Panc1 (cell line): Measurements from ENCODE around the gene PMPCA. TPM values are rescaled to one million over a fixed set of nuclear protein-coding genes. Genes with fewer than 3 reads are reported as not detected.
A peak's percentile ranks its signal among the peaks of the same experiment; 100 is the strongest.

ENCODE experiments used
- ATAC-seq: fragments of 200-7000 bp; cut with Tn5 transposase; 2 replicates; pipeline ENCODE4 v1.9.1; 2020; ENCODE audit warnings: mild to moderate bottlenecking, moderate library complexity
- BruUV-seq: library from RNA; stranded (reverse); fragments of 400-500 nt; replicated peaks from 2 replicates; lab custom pipeline; 2021; lab: Mats Ljungman, UMichigan
- CTCF ChIA-PET: fragments of 300-600 bp; sonication (Branson Sonifier 250); formaldehyde crosslinking; loops from one replicate; lab custom pipeline; 2022; ENCODE audit warnings: antibody characterized with exemption; lab: Charles Lee
- POLR2A ChIA-PET: fragments of 300-600 bp; sonication (Branson Sonifier 250); formaldehyde crosslinking; loops from one replicate; lab custom pipeline; 2022; ENCODE audit warnings: antibody characterized with exemption; lab: Charles Lee
- DNase-seq: peaks from one replicate; pipeline ENCODE4 v3.0.0-alpha.2; 2010; ENCODE audit warnings: low read depth, low spot score
- H3K27ac ChIP-seq: 2 replicates; pipeline ENCODE4 v1.5.1; 2011; ENCODE audit warnings: mild to moderate bottlenecking, low read length, inconsistent platforms
- H3K27me3 ChIP-seq: fragments of 200-500 bp; sonication (Bioruptor generic); 2 replicates; pipeline ENCODE4 v1.6.0; 2014; ENCODE audit warnings: low read length, inconsistent platforms; ENCODE audit not compliant: control insufficient read depth, insufficient read depth
- H3K36me3 ChIP-seq: fragments of 200-500 bp; sonication (Bioruptor generic); 2 replicates; pipeline ENCODE4 v1.5.1; 2014; ENCODE audit warnings: inconsistent platforms, mild to moderate bottlenecking, low read length, moderate library complexity; ENCODE audit not compliant: control insufficient read depth, insufficient read depth
- H3K4me1 ChIP-seq: 2 replicates; pipeline ENCODE4 v1.5.1; 2011; ENCODE audit warnings: inconsistent platforms, mild to moderate bottlenecking, low read length, moderate library complexity; ENCODE audit not compliant: control insufficient read depth, insufficient read depth
- H3K4me3 ChIP-seq, 2 experiments: 2 replicates each; pipeline ENCODE4 v1.5.1; 2011 to 2012; ENCODE audit warnings: low read depth in 2 of 2, low read length in 2 of 2, mild to moderate bottlenecking in 2 of 2, inconsistent platforms in 1 of 2, moderate library complexity in 1 of 2
- H3K9me3 ChIP-seq: fragments of 200-500 bp; sonication (Bioruptor generic); 2 replicates; pipeline ENCODE4 v1.5.1; 2014; ENCODE audit warnings: low read depth, mild to moderate bottlenecking, inconsistent platforms, low read length, moderate library complexity; ENCODE audit not compliant: control insufficient read depth, insufficient read depth
- POLR2AphosphoS5 ChIP-seq: IDR thresholded peaks from 2 replicates; pipeline ENCODE4 v1.6.1; 2012; ENCODE audit warnings: mild to moderate bottlenecking, low read depth, low read length, moderate library complexity
- SIN3A ChIP-seq: IDR thresholded peaks from 2 replicates; pipeline ENCODE4 v1.6.1; 2012; ENCODE audit warnings: low read depth, mild to moderate bottlenecking, low read length, moderate library complexity, borderline replicate concordance; ENCODE audit not compliant: insufficient read depth
- TCF7L2 ChIP-seq: IDR thresholded peaks from 2 replicates; pipeline ENCODE4 v1.6.1; 2011; ENCODE audit warnings: mild to moderate bottlenecking, low read depth, low read length, inconsistent platforms
- in situ Hi-C: cut with HindIII; loops from 2 replicates; pipeline ENCODE4 v1.10.0; 2016; ENCODE audit warnings: low sequenced_read_pairs, low pct_unique_long_range_greater_than_20kb
- intact Hi-C: fragments of 100-400 bp; cut with micrococcal nuclease; formaldehyde crosslinking; loops from one replicate; pipeline ENCODE4 v1.10.0; 2022; ENCODE audit not compliant: unreplicated experiment
- total RNA-seq: library from RNA; stranded (reverse); gene quantifications from one replicate; pipeline ENCODE4 v1.2.1, GENCODE V29; 2021; ENCODE audit not compliant: unreplicated experiment
- TF ChIP-seq, protein P1 (sequence below), 2 experiments: IDR thresholded peaks; 2 replicates each; pipeline ENCODE4 v1.6.1; 2011 to 2012; ENCODE audit warnings: low read depth in 2 of 2, control low read depth in 1 of 2, low read length in 1 of 2, mild to moderate bottlenecking in 1 of 2, moderate library complexity in 1 of 2; ENCODE audit not compliant: insufficient read depth in 1 of 2
- TF ChIP-seq, protein P2 (sequence below): fragments of 450-650 bp; IDR thresholded peaks from 2 replicates; pipeline ENCODE4 v1.5.1; 2017; ENCODE audit warnings: mild to moderate bottlenecking

Gene PMPCA
- total RNA-seq, 1 experiment from 2014 or later, result 60.9 TPM

DNA sequence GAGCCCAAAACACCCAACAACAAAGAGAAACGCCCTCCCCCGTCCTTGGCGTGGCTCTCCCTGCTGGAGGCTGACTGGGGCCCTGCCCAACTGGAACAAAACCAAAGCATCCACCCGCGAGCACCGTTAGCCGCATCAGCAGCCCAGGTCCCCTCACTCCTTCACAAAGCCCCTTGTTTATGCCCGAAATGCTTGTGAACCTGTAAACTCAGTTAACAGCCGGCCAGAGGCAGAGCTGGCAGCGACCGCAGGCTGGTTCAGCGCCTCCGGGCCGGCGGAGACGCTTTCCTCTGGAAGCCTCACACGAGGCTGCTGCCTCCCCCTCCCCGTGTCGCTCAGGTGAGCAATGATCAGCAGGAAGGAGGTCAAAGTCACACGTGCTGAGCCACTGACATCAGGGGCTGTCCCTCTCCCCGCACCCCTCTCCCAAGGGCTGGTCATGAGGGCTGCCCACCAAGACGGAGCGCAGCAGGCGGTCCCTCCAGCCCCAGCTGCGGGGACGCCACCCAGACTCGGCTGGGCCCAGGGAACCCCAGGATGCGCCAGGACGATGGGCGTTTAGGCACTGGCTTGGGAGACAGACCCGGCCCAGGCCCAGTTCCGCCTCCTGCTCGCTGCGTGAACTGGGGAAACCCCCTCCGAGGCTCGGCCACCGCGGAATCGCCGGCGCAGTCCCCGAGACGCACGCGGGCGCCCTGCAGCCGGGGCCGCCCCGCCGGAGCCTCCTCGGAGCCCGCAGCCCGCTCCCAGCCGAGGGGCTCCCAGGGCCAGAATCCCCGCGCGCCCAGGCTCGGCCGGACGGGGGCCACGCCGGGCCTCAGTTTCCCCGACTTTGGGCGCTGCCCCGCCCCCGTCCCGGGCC lies 11.1 kb upstream of the PMPCA start:
- CTCF ChIA-PET, result no interaction called here
- H3K27me3 ChIP-seq, result no peaks in the 10 kb centered on the region
- H3K4me3 ChIP-seq, result peak overlapping the region; percentile 76 to 79
- POLR2A ChIA-PET, result no interaction called here
- peak overlapping the region; percentile 74 for H3K27ac ChIP-seq
- peaks cover 9% of the 10 kb centered on the region; the same call in 1 of the 2 replicates for H3K4me1 ChIP-seq
- in situ Hi-C loops, result no loop called here
- ATAC-seq (peak; percentile 15), DNase-seq (no peak)
- intact Hi-C loops, result no loop called here
- peaks cover under 1% of the 10 kb centered on the region for H3K36me3 ChIP-seq
- no TSS peak for BruUV-seq
- H3K9me3 ChIP-seq, result no peaks in the 10 kb centered on the region
- TF ChIP-seq POLR2AphosphoS5 (no peak), TCF7L2 (no peak), SIN3A (no peak)
- TF ChIP-seq, protein P1, sequence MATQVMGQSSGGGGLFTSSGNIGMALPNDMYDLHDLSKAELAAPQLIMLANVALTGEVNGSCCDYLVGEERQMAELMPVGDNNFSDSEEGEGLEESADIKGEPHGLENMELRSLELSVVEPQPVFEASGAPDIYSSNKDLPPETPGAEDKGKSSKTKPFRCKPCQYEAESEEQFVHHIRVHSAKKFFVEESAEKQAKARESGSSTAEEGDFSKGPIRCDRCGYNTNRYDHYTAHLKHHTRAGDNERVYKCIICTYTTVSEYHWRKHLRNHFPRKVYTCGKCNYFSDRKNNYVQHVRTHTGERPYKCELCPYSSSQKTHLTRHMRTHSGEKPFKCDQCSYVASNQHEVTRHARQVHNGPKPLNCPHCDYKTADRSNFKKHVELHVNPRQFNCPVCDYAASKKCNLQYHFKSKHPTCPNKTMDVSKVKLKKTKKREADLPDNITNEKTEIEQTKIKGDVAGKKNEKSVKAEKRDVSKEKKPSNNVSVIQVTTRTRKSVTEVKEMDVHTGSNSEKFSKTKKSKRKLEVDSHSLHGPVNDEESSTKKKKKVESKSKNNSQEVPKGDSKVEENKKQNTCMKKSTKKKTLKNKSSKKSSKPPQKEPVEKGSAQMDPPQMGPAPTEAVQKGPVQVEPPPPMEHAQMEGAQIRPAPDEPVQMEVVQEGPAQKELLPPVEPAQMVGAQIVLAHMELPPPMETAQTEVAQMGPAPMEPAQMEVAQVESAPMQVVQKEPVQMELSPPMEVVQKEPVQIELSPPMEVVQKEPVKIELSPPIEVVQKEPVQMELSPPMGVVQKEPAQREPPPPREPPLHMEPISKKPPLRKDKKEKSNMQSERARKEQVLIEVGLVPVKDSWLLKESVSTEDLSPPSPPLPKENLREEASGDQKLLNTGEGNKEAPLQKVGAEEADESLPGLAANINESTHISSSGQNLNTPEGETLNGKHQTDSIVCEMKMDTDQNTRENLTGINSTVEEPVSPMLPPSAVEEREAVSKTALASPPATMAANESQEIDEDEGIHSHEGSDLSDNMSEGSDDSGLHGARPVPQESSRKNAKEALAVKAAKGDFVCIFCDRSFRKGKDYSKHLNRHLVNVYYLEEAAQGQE (IDR thresholded peaks at IDR 0.05; ENCODE audit: insufficient read depth in 1 of 2, low read depth in 2 of 2, low read length in 1 of 2), result no peak
- TF ChIP-seq, protein P2, sequence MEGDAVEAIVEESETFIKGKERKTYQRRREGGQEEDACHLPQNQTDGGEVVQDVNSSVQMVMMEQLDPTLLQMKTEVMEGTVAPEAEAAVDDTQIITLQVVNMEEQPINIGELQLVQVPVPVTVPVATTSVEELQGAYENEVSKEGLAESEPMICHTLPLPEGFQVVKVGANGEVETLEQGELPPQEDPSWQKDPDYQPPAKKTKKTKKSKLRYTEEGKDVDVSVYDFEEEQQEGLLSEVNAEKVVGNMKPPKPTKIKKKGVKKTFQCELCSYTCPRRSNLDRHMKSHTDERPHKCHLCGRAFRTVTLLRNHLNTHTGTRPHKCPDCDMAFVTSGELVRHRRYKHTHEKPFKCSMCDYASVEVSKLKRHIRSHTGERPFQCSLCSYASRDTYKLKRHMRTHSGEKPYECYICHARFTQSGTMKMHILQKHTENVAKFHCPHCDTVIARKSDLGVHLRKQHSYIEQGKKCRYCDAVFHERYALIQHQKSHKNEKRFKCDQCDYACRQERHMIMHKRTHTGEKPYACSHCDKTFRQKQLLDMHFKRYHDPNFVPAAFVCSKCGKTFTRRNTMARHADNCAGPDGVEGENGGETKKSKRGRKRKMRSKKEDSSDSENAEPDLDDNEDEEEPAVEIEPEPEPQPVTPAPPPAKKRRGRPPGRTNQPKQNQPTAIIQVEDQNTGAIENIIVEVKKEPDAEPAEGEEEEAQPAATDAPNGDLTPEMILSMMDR, result no peak

DNA sequence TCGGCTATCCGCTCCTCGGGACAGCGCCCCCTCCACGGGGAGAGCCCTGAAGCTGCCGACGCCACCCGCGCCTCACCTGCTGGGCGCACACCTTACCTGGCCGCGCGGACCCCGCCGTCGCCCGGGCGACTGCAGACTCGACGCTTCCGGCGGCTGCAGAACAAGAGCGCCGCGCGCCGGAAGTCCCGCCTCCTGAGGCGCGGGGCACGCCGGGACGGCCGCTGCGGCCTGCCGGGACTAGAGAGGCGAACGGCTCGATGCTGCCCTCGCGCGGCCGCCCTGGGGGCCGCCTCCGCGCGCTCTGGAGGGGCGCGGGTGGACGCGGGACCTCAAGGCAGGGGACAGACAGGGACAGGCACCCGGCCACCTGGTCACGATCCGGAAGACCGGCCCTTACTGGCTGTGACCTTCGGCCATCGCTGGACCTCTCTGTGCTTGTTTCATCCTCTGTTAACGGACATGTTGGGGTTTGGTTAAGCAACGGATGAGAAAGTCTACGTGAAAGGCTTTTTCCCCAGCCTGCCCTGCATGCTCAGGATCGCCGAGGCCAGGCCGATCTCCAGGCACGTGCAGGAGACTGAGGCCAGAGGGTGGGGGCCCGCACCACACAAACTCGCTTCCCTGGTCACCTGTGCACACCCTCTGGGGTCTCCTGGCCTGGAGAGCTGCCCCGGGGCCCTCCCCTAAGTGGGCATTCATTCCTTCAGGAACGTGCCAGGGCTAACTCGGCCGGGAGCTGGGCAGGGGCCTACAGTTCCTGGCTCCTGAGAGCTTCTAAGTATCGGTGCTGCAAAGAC lies 10.2 kb upstream of the PMPCA start, which contains the start of gene SNAPC4:
Gene SNAPC4, minus strand, starts transcription at position 133 of the 797 bp plus-strand sequence. CDS start 1,742 bp downstream, outside the sequence.
- in situ Hi-C loops, result no loop called here
- DNase-seq (peak; percentile 17), ATAC-seq (peak; percentile 92)
- Histone ChIP-seq H3K4me3 (peak within 1 kb of the TSS; percentile 76 to 79), H3K27me3 (no peaks in the 10 kb centered on the region), H3K9me3 (no peaks in the 10 kb centered on the region), H3K27ac (peak within 1 kb of the TSS; percentile 74), H3K36me3 (peaks cover 2% of the 10 kb centered on the region), H3K4me1 (peaks cover 9% of the 10 kb centered on the region; the same call in 1 of the 2 replicates)
- intact Hi-C loops, result no loop called here
- TF ChIP-seq TCF7L2 (peak; percentile 97), POLR2AphosphoS5 (peak; percentile 65), SIN3A (peak; percentile 65; the same call in 1 of the 2 replicates)
- TF ChIP-seq, protein P2, result peak; percentile 95
- TF ChIP-seq, protein P1 (IDR thresholded peaks at IDR 0.05; ENCODE audit: insufficient read depth in 1 of 2, low read depth in 2 of 2, low read length in 1 of 2), result 0 out of 4 replicates have a peak, but pooled peaks of 1 of the 2 experiments have one; percentile 30
- CTCF ChIA-PET, result interaction anchor here (0.6 to 0.7 kb wide), 2 partner anchors 55 to 61 kb away, joined by 3 read pairs; no protein-coding TSS in a partner anchor
- POLR2A ChIA-PET, result no interaction called here
- BruUV-seq, result no TSS peak
